GM12878 (cell line): ENCODE results near the gene MCTP2.

Source experiments
- ATF3 ChIP-seq: IDR thresholded peaks from 2 replicates; pipeline ENCODE4 v1.6.1; 2011; ENCODE audit warnings: low read depth, mild to moderate bottlenecking, low read length, moderate library complexity, borderline replicate concordance; ENCODE audit errors: extremely low read depth
- CTCF ChIP-seq, 3 experiments: IDR thresholded peaks in 2 of 3; conservative IDR thresholded peaks in 1 of 3; 2 replicates each; pipeline ENCODE4 v1.5.1; 2011; ENCODE audit warnings: low read depth in 3 of 3, low read length in 3 of 3, mild to moderate bottlenecking in 3 of 3, control low read depth in 2 of 3, moderate library complexity in 2 of 3, inconsistent platforms in 1 of 3, mixed read lengths in 1 of 3; ENCODE audit not compliant: control insufficient read depth in 2 of 3, insufficient read depth in 1 of 3; ENCODE audit errors: extremely low read depth in 1 of 3
- EP300 ChIP-seq, 2 experiments: fragments of 150-350 bp in 1 of 2; IDR thresholded peaks; 2 replicates each; pipeline ENCODE4 v1.6.1; 2011 to 2012; ENCODE audit warnings: low read depth in 2 of 2, low read length in 2 of 2, borderline replicate concordance in 1 of 2, improper control_type of control experiment in 1 of 2, inconsistent platforms in 1 of 2; ENCODE audit not compliant: control insufficient read depth in 1 of 2
- ETV6 ChIP-seq, 2 experiments: fragments of 450-650 bp in 1 of 2; IDR thresholded peaks in 1 of 2; conservative IDR thresholded peaks in 1 of 2; 2 replicates each; pipeline ENCODE4 v1.6.1; 2014; ENCODE audit warnings: antibody characterized with exemption in 1 of 2, borderline replicate concordance in 1 of 2, low read depth in 1 of 2, mild to moderate bottlenecking in 1 of 2, moderate library complexity in 1 of 2
- IKZF1 ChIP-seq: fragments of 450-650 bp; conservative IDR thresholded peaks from 2 replicates; pipeline ENCODE4 v1.6.1; 2017; ENCODE audit warnings: antibody characterized with exemption, mild to moderate bottlenecking
- NRF1 ChIP-seq: conservative IDR thresholded peaks from 2 replicates; pipeline ENCODE4 v1.6.1; 2011; ENCODE audit warnings: mild to moderate bottlenecking, low read depth, low read length, improper control_type of control experiment
- POLR2A ChIP-seq: IDR thresholded peaks from 2 replicates; pipeline ENCODE4 v1.6.1; 2011; ENCODE audit warnings: low read depth, mild to moderate bottlenecking, low read length
- POLR2AphosphoS5 ChIP-seq: IDR thresholded peaks from 2 replicates; pipeline ENCODE4 v1.6.1; 2011; ENCODE audit warnings: mild to moderate bottlenecking, low read length, inconsistent platforms
- TAF1 ChIP-seq: IDR thresholded peaks from 2 replicates; pipeline ENCODE4 v1.6.1; 2011; ENCODE audit warnings: mild to moderate bottlenecking, low read depth, low read length, borderline replicate concordance
- TBL1XR1 ChIP-seq: IDR thresholded peaks from 2 replicates; pipeline ENCODE4 v1.6.1; 2012; ENCODE audit warnings: low read depth, low read length, improper control_type of control experiment

- TF ChIP-seq CTCF (IDR thresholded peaks at IDR 0.05 in 2 of 3, conservative IDR thresholded peaks at IDR 0.05 in 1 of 3; ENCODE audit: control insufficient read depth in 2 of 3, extremely low read depth in 1 of 3, insufficient read depth in 1 of 3, low read depth in 3 of 3, low read length in 3 of 3) (no peak), POLR2AphosphoS5 (no peak), ATF3 (no peak), NRF1 (no peak), POLR2A (no peak), IKZF1 (no peak), EP300 (IDR thresholded peaks at IDR 0.05; ENCODE audit: borderline replicate concordance in 1 of 2, control insufficient read depth in 1 of 2, low read depth in 2 of 2, low read length in 2 of 2) (no peak), TAF1 (no peak), ETV6 (conservative IDR thresholded peaks at IDR 0.05 in 1 of 2, IDR thresholded peaks at IDR 0.05 in 1 of 2; ENCODE audit: borderline replicate concordance in 1 of 2, low read depth in 1 of 2) (no peak), TBL1XR1 (no peak)
Measured at GRCh38 chr15:94383706-94384105, 152.3 kb downstream of the MCTP2 start.
